GM20000 (cell line): Measurements from ENCODE around the gene CYP19A1.
A peak's percentile ranks its signal among the peaks of the same experiment; 100 is the strongest.

ENCODE experiments used
- DNase-seq: peaks from one replicate; pipeline ENCODE4 v3.0.0; 2012; ENCODE audit warnings: low spot score
- CTCF ChIP-seq: IDR thresholded peaks from 2 replicates; pipeline ENCODE4 v1.5.1; 2012; ENCODE audit warnings: mild to moderate bottlenecking, control low read depth; ENCODE audit errors: extremely low read depth, missing control alignments

CYP19A1 gene

GRCh38 chr15:51379390-51379789 lies 41.0 kb upstream of the CYP19A1 start:
- TF ChIP-seq CTCF: no peak
- DNase-seq: no peak

GRCh38 chr15:51378406-51378805 lies 40.0 kb upstream of the CYP19A1 start:
- DNase-seq: no peak
- no peak for TF ChIP-seq CTCF

- no peak for DNase-seq
- TF ChIP-seq CTCF: no peak
These were observed 38.8 kb upstream of the CYP19A1 start for GRCh38 chr15:51377038-51377786.

GRCh38 chr15:51375966-51376640 lies 37.7 kb upstream of the CYP19A1 start:
- TF ChIP-seq CTCF: no peak
- DNase-seq: no peak

- no peak for TF ChIP-seq CTCF
- no peak for DNase-seq
These were observed 35.7 kb upstream of the CYP19A1 start for GRCh38 chr15:51374131-51374530.

GRCh38 chr15:51371266-51371665 lies 32.9 kb upstream of the CYP19A1 start:
- no peak for DNase-seq
- no peak for TF ChIP-seq CTCF

- DNase-seq: peak; percentile 28
- TF ChIP-seq CTCF: no peak
These were observed 31.0 kb upstream of the CYP19A1 start for GRCh38 chr15:51369451-51369761.
